CD4-positive, alpha-beta T cell treated with Interleukin-2 at 100 ng/mL for 4 hours (primary cell): ENCODE measurements around the gene HDAC10.

Source experiments
- DNase-seq: peaks from one replicate; pipeline ENCODE4 v3.0.0-alpha.2; 2020; ENCODE audit warnings: low spot score

The HDAC10 gene, protein sequence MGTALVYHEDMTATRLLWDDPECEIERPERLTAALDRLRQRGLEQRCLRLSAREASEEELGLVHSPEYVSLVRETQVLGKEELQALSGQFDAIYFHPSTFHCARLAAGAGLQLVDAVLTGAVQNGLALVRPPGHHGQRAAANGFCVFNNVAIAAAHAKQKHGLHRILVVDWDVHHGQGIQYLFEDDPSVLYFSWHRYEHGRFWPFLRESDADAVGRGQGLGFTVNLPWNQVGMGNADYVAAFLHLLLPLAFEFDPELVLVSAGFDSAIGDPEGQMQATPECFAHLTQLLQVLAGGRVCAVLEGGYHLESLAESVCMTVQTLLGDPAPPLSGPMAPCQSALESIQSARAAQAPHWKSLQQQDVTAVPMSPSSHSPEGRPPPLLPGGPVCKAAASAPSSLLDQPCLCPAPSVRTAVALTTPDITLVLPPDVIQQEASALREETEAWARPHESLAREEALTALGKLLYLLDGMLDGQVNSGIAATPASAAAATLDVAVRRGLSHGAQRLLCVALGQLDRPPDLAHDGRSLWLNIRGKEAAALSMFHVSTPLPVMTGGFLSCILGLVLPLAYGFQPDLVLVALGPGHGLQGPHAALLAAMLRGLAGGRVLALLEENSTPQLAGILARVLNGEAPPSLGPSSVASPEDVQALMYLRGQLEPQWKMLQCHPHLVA

DNA sequence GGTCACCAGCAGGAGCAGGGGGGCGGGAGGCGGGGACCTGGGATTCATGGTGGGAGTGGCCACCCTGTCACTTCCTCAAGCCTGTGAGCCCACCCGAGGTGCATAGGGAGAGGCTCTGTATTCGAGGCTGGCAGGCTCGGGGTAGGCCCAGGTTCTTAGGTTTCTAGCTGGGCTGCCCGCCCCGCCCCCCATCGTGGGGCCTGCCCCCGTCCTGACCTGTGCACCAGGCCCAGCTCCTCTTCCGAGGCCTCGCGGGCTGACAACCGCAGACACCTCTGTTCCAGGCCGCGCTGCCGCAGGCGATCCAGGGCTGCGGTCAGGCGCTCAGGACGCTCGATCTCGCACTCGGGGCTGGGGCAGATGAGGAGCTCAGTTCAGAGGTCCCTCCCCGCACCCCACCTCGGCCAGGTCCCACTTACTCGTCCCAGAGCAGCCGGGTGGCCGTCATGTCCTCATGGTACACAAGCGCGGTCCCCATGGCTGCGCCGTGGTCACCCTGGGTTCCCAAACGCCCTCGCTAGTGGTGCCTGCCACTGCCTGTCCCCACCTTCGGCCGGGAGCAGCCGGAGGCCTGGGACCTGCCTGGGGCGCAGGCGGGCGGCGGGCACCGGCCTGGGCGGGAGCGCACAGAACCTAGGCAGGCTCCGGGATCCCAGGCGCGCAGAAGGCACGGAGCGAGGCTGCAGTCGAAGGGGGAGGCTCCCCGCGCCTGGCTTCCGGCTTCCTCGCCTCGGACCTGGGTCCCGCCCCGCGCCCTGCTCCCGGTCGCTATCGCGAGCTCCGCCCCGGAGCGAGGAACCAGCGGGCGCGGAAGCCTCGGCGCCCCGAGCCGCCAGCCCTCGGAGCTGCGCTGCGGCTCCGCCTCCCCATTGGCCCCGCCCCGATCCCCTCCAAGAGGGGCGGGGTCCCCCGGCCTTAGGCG is at the start of gene HDAC10:
HDAC10 (minus strand) TSS at position 711 of the 922 bp plus-strand sequence; CDS start at position 478, 233 bp downstream.
- DNase-seq = peak; percentile 77

- DNase-seq = no peak
Observed at GRCh38 chr22:50300620-50301257, 49.7 kb upstream of the HDAC10 start.

GRCh38 chr22:50299785-50300619 is 48.9 kb upstream of the HDAC10 start:
- no peak for DNase-seq

DNA sequence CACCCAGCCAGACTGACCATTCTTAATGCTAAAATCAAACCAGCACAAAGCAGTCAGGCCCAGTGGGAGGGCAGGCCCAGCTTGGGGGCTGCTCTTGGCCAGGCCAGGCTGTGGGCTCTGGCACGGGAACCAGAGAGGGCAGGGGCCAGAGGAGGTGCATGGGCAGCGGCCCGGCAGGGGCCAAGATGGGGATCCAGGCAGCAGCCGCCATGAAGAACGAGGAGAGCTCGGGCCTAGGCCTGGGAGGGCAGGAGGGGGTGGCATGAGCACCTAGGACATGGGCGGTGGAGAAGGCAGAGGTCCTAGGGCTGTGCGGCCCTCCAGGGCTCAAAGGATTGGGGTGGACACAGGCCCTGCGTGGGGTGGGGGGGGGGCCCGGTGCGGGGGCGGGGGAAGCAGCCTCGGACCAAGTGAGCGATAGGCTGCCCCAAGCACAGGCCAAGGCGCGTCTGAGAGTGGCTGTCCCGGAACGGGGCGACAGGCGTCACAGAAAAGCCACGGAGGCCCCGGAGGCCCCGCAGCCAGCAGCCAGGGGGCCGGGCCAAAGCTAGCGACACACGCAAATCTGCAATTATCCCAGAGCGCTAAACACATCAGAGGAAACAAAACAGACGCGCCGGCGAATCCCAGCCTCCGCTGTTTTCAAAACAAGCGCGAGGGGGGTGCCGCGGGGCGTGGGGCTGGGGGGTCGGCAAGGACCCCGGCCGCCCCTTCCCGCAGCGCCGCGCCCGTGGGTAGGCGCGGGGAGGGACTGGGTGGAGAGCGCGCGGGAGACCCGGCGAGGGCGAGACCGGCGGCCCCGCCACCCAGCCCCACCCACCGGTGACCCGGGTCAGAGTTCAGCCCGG is 48.1 kb upstream of the HDAC10 start:
- DNase-seq = no peak

DNA sequence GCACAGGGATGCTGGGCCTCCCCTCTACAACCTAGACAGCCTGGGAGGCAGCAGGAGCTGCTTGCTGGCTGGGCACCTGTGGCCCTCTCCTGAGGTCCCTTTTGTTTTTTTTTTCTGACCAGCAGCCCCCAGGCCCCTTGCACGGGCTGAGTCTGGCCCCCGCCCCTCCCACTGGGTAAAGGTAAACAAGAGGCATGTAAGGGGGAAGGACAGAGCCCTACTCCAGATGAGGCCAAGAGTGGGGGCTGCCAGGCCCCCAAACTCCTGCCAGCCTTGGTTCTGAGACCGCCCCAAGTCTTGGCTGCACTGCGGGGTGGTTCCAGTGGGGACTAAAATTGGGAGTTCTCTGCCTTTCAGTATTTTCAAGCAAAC is 47.2 kb upstream of the HDAC10 start:
- DNase-seq = no peak

- DNase-seq = no peak
Observed at GRCh38 chr22:50297510-50298265, 46.6 kb upstream of the HDAC10 start.

GRCh38 chr22:50296658-50297490 is 45.8 kb upstream of the HDAC10 start:
- DNase-seq = no peak

- DNase-seq = no peak
Observed at GRCh38 chr22:50294319-50294656, 43.2 kb upstream of the HDAC10 start.

DNA sequence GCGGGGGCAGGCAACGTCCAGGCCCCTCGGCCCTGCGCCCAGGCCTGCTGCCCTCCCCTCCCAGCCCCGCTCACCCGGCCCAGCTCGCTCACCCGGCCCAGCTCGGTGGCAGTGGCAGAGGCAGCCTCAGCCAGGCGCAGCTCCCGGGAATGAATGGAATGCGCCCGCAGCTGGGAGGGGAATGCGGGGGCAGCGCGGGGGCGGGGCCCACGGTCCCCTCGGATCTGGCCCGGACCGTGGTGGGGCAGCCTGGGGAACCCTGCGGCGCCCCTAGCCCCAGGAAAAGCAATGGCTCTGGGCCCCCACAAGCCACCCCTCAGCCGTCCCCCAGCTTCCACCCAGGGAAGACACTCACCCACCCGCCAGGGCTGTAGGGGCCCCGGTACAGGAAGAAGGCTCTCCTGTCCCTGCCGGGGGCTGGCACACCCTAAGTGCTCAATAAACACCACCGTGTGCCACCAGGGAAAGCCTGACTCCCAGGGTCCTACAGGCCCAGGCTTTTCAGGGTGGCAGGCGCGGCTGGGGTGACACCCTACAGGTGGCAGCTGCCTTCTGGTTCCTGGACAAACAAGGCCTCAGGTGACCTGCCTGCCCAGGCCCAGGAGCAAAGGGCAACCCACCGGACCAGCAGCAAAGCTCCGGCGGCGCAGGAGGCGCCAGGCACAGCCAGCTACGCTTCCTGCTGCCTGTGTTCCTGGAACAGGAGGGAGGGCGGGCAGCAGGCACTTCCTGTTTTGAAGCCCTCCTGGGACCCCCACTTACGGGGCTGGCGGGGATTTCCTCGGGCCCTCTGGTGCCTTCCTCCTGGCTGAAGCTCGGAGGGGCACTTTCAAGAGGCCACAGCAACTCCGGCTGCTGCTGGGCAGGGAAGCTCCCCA is 42.6 kb upstream of the HDAC10 start:
- DNase-seq = no peak

DNA sequence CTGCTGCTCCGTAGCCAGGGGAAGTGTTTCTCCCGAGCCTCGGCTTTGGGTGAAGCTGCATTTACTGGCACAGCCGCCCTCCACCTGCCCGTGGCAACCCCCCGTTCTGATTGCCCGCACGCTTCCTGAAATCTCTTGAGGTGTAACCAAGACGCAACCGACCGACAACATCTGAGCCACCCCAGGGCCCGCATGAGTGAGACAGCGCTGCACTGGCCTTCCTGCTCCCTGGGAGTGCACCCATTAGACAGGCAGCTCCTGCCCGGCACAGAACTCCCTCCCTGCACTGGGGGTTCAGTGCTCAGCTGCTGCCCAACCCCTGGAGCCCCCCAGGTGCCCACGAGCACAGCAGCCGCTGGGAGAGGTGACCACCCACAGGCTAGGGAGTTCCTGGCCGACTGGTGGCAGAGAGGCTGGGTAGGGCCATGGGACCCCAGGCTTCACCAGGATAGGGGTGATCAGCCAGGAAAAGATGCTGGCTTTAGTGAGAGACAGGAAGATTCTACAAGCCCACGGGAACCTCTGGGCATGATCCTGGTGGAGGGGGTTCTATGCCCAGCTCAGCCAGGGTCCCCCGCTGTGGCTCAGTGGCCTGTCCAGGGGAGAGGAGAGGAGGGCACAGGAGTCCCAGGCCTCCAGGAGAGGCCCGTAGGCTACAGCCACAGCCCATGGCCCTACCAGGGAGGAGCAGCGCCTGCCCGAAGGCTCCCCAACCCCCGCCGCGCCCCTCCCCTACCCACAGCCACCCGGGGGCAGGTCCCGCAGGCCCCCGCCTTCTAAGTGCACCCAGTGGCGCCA is 41.8 kb upstream of the HDAC10 start:
- DNase-seq = no peak

DNA sequence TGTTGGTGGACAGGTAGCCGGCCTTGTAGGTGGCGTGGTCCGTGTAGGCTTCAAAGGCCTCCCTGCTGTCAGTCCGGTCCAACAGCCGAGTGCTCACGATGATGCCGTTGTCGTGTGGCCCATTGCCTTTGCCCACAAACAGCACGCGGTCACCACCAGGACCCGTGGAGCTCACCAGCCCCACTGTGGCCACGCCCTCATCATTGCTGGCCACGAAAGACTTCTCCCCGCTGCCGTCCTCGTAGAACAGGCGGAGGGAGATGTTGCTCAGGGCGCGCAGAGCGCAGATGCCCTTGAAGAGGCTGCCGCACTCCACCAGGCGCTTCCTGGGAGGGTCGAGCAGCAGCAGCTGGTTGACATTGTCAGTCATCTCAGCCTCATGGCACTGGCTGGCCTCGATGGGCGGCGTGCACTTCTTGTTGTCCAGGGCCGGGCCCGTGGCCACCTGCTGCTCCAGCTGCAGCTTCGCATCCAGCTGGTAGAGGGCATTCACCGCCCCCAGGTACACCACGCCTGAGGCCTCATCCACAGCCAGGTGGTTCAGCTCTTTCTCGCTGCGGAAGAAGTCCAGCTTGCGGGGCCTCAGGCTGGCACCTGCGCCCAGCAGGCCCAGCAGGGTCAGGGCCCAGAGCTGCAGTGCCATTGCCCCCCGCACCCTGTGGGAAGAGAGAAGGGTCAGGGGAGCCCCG is 39.0 kb upstream of the HDAC10 start:
- DNase-seq = no peak

DNA sequence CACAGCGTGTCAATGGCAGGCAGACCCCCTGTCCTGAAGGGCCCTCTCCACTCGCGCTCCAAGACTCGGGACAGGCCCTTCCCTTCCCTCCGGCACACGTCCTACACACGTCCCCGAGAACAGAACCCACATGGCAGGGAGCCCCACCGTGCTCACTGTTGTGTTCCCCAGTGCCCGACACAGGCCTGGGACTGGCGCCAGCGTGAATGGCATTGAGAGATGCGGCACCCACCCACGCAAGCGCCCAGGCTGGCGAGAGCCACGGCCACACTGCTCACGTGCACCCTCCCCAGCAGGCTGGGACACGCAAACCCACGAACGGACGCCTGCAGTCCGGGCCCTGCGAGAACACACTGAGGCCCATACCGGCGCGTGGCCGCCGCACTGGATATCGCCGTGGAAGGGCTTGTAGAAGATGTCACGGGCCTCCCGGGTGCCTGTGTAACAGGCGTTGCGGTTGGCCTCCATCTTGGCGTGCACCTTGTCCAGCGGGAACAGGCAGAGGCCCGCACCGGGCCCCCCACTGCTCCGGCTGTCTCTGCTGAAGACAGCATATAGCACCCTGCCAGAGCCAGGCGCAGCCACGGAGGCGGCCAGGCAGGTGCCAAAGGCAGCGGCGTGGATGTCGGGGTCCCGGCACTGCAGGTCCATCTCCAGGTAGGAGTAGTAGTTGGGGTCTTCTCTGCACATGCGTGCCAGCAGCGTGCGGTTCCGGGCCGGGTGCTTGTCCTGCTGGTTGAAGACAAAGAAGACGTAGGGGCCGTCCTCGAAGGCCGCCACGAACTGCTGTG is 38.3 kb upstream of the HDAC10 start:
- no peak for DNase-seq

GRCh38 chr22:50287731-50288130 is 36.7 kb upstream of the HDAC10 start:
- DNase-seq = no peak

DNA sequence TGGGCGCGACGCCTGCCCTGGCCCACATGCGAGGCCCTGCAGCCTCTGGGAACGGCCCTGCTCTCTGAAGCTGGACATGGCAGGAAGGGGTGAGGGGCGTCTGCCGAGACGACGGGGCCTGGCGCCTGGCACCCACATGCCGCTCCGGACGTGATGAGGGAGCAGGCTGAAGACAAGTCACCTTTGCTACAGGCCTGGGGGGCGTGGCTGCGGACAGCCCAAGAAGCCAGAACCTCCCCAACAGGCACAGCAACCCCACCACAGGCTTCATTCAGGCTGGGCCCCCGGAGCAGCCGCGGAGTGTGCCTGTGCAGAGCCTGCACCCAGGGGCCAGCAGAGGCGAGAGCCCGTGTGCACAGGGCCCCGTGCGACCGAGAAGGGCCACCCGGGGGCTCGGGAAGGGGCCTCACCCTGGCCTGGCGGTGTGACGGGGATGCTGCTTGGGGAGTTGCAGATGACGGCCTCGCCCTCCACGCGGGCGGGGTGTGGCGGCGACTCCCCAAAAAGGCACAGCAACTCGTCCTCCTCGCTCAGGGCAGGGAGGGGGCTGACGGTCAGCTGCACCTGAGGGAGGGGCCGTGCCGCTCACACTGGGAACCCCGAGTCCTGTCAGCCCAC is 35.7 kb upstream of the HDAC10 start:
- no peak for DNase-seq

DNA sequence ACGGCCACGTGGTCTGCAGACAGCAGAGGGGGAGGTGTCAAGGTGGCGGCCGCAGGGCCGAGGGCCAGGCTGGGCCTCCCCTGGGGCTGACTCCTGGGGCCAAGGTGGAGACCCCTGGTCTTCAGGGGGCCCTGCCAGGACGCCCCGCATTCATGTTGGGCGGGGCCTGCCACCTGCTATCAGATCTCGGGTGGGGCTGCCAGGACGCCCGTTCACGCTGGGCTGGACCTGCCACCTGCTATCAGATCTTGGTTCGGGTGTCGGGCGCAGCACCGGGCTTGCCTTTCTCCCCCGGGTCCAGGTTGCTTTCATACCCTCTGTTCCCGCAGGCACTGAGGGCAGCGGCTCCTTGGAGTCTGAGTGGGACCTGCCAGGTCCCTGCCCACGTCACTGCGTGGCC is 35.2 kb upstream of the HDAC10 start:
- no peak for DNase-seq
